ENCODE measurements around the gene ZNF385A.
A peak's percentile ranks its signal among the peaks of the same experiment; 100 is the strongest.

- no peak for TF ChIP-seq POLR2A (IDR thresholded peaks at IDR 0.05)
- TF ChIP-seq, protein P1, sequence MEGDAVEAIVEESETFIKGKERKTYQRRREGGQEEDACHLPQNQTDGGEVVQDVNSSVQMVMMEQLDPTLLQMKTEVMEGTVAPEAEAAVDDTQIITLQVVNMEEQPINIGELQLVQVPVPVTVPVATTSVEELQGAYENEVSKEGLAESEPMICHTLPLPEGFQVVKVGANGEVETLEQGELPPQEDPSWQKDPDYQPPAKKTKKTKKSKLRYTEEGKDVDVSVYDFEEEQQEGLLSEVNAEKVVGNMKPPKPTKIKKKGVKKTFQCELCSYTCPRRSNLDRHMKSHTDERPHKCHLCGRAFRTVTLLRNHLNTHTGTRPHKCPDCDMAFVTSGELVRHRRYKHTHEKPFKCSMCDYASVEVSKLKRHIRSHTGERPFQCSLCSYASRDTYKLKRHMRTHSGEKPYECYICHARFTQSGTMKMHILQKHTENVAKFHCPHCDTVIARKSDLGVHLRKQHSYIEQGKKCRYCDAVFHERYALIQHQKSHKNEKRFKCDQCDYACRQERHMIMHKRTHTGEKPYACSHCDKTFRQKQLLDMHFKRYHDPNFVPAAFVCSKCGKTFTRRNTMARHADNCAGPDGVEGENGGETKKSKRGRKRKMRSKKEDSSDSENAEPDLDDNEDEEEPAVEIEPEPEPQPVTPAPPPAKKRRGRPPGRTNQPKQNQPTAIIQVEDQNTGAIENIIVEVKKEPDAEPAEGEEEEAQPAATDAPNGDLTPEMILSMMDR (IDR thresholded peaks at IDR 0.05): peak; percentile 89 to 99 (median 95)
Observed at GRCh38 chr12:54404061-54405004, 19.8 kb upstream of the ZNF385A start.
